ENCODE results near the gene CHAC2.

DNA sequence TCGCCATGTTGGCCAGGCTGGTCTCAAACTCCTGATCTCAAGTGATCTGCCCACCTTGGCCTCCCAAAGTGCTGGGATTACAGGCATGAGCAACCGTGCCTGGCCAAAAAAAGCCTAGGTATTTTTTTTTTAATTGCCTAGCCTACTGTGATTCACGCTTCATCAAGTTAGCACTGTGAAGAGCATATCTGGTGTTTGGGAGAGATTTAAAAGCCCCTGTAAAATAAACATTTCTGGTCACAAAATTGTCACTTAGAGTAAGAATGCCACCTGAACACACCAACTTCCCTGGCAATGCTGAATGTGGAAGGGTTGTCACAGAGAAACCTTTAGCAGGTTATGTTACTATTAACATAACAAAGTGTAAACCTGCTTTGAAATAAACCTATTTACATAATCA is 39.7 kb upstream of the CHAC2 start:
- no peak for TF ChIP-seq SIN3A (IDR thresholded peaks at IDR 0.05; ENCODE audit: borderline replicate concordance, insufficient read depth, low read length)
- TF ChIP-seq POLR2AphosphoS5 (IDR thresholded peaks at IDR 0.05; ENCODE audit: low read depth, low read length): no peak
- TF ChIP-seq, protein P1, sequence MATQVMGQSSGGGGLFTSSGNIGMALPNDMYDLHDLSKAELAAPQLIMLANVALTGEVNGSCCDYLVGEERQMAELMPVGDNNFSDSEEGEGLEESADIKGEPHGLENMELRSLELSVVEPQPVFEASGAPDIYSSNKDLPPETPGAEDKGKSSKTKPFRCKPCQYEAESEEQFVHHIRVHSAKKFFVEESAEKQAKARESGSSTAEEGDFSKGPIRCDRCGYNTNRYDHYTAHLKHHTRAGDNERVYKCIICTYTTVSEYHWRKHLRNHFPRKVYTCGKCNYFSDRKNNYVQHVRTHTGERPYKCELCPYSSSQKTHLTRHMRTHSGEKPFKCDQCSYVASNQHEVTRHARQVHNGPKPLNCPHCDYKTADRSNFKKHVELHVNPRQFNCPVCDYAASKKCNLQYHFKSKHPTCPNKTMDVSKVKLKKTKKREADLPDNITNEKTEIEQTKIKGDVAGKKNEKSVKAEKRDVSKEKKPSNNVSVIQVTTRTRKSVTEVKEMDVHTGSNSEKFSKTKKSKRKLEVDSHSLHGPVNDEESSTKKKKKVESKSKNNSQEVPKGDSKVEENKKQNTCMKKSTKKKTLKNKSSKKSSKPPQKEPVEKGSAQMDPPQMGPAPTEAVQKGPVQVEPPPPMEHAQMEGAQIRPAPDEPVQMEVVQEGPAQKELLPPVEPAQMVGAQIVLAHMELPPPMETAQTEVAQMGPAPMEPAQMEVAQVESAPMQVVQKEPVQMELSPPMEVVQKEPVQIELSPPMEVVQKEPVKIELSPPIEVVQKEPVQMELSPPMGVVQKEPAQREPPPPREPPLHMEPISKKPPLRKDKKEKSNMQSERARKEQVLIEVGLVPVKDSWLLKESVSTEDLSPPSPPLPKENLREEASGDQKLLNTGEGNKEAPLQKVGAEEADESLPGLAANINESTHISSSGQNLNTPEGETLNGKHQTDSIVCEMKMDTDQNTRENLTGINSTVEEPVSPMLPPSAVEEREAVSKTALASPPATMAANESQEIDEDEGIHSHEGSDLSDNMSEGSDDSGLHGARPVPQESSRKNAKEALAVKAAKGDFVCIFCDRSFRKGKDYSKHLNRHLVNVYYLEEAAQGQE (IDR thresholded peaks at IDR 0.05; ENCODE audit: insufficient read depth in 1 of 2, low read depth in 2 of 2, low read length in 2 of 2): no peak
- no peak for TF ChIP-seq TAF1 (IDR thresholded peaks at IDR 0.05; ENCODE audit: borderline replicate concordance, insufficient read depth, low read length)
- no peak for TF ChIP-seq FOXP2 (optimal IDR thresholded peaks at IDR 0.05; ENCODE audit: borderline replicate concordance, extremely low read depth, extremely low read length, insufficient read depth)

Data from PFSK-1 (cell line).